Measurements from ENCODE around the gene KRT79.

Gene KRT79

GRCh38 chr12:52779914-52780313, 54.2 kb downstream of the KRT79 start:
- no peak for TF ChIP-seq CTCF (IDR thresholded peaks at IDR 0.05; ENCODE audit: low read depth, low read length, missing control alignments)
- DNase-seq (ENCODE audit: low read depth) = no peak
- H3K4me3 ChIP-seq (ENCODE audit: low read depth, low read length) = no peak overlapping the region

- DNase-seq (ENCODE audit: low read depth) = no peak
- H3K4me3 ChIP-seq (ENCODE audit: low read depth, low read length) = no peak overlapping the region
- no peak for TF ChIP-seq CTCF (IDR thresholded peaks at IDR 0.05; ENCODE audit: low read depth, low read length, missing control alignments)
Observed at GRCh38 chr12:52778833-52779232, 55.3 kb downstream of the KRT79 start.

- no peak overlapping the region for H3K4me3 ChIP-seq (ENCODE audit: low read depth, low read length)
- TF ChIP-seq CTCF (IDR thresholded peaks at IDR 0.05; ENCODE audit: low read depth, low read length, missing control alignments) = no peak
- no peak for DNase-seq (ENCODE audit: low read depth)
Observed at GRCh38 chr12:52777566-52777965, 56.5 kb downstream of the KRT79 start.

GRCh38 chr12:52776913-52777395, 57.2 kb downstream of the KRT79 start, which contains the start of gene KRT76:
TSS of gene KRT76 (minus strand) at chr12:52777345. CDS start at chr12:52777291, 54 bp downstream.
- TF ChIP-seq CTCF (IDR thresholded peaks at IDR 0.05; ENCODE audit: low read depth, low read length, missing control alignments) = no peak
- H3K4me3 ChIP-seq (ENCODE audit: low read depth, low read length) = no peak within 1 kb of the TSS
- no peak for DNase-seq (ENCODE audit: low read depth)

- DNase-seq (ENCODE audit: low read depth) = no peak
- no peak for TF ChIP-seq CTCF (IDR thresholded peaks at IDR 0.05; ENCODE audit: low read depth, low read length, missing control alignments)
- no peak overlapping the region for H3K4me3 ChIP-seq (ENCODE audit: low read depth, low read length)
Observed at GRCh38 chr12:52776435-52776834, 57.7 kb downstream of the KRT79 start.

GRCh38 chr12:52774629-52775250, 59.4 kb downstream of the KRT79 start:
- no peak for DNase-seq (ENCODE audit: low read depth)
- TF ChIP-seq CTCF (IDR thresholded peaks at IDR 0.05; ENCODE audit: low read depth, low read length, missing control alignments) = no peak
- H3K4me3 ChIP-seq (ENCODE audit: low read depth, low read length) = no peak overlapping the region

- no peak overlapping the region for H3K4me3 ChIP-seq (ENCODE audit: low read depth, low read length)
- no peak for DNase-seq (ENCODE audit: low read depth)
- no peak for TF ChIP-seq CTCF (IDR thresholded peaks at IDR 0.05; ENCODE audit: low read depth, low read length, missing control alignments)
Observed at GRCh38 chr12:52772772-52773171, 61.3 kb downstream of the KRT79 start.

Measured in GM12864 (cell line).